Measurements from ENCODE around the gene CEP250.

GRCh38 chr20:35544436-35544835 lies 89.0 kb downstream of the CEP250 start:
- TF ChIP-seq CTCF (IDR thresholded peaks at IDR 0.05) (no peak), POLR2A (IDR thresholded peaks at IDR 0.05) (no peak)

Data from Peyer's patch (tissue), 4 donors.